Activated naive CD4-positive, alpha-beta T cell treated with anti-CD3 and anti-CD28 coated beads for 36 hours (primary cell): Measurements from ENCODE around the gene CHCHD1. TPM values are rescaled to one million over a fixed set of nuclear protein-coding genes. Genes with fewer than 3 reads are reported as not detected.
A peak's percentile ranks its signal among the peaks of the same experiment; 100 is the strongest.
"Not testable (repeated sequence)": the region's sequence is repeated elsewhere in the genome, so short reads cannot be mapped to it uniquely, and the experiment has no call there.

ENCODE experiments used
- CTCF ChIA-PET: fragments of 350-600 bp; sonication (Branson Sonifier 250); formaldehyde crosslinking; loops from one replicate; lab custom pipeline; 2021; ENCODE audit warnings: antibody characterized with exemption; lab: Charles Lee
- DNase-seq: peaks from one replicate; pipeline ENCODE4 v3.0.0-alpha.2; 2020
- H3K27ac Mint-ChIP-seq: one replicate; pipeline ENCODE4 v1.8.0; 2021; ENCODE audit warnings: mild to moderate bottlenecking, mixed read lengths
- H3K27me3 Mint-ChIP-seq: one replicate; pipeline ENCODE4 v1.8.0; 2021; ENCODE audit warnings: low read depth, mixed read lengths
- H3K36me3 Mint-ChIP-seq: one replicate; pipeline ENCODE4 v1.8.0; 2021; ENCODE audit warnings: low read depth, mixed read lengths
- H3K4me1 Mint-ChIP-seq: one replicate; pipeline ENCODE4 v1.8.0; 2021; ENCODE audit warnings: low read depth, mixed read lengths
- H3K4me3 Mint-ChIP-seq: one replicate; pipeline ENCODE4 v1.8.0; 2021; ENCODE audit warnings: mild to moderate bottlenecking, moderate library complexity, mixed read lengths
- H3K9me3 Mint-ChIP-seq: one replicate; pipeline ENCODE4 v1.8.0; 2021; ENCODE audit warnings: mixed read lengths
- intact Hi-C: fragments of 100-400 bp; cut with micrococcal nuclease; formaldehyde crosslinking; loops from one replicate; pipeline ENCODE4 v1.15.1; 2023
- total RNA-seq, 2 experiments: library from RNA; stranded (reverse); gene quantifications; one replicate each; pipeline ENCODE4 v1.2.3, GENCODE V29; 2021

Gene CHCHD1
- total RNA-seq: 10 to 100 TPM; 27.4 to 28.8 TPM

GRCh38 chr10:73781879-73782748 is at the start of gene CHCHD1:
Gene CHCHD1, plus strand, starts transcription at chr10:73782048. Its CDS starts 28 bp downstream, at chr10:73782076.
- Mint-ChIP-seq H3K9me3 (no peaks in the 10 kb centered on the region), H3K27ac (peak within 1 kb of the TSS; percentile 98), H3K4me1 (peaks cover 50% of the 10 kb centered on the region), H3K27me3 (no peaks in the 10 kb centered on the region), H3K4me3 (peak within 1 kb of the TSS; percentile 98), H3K36me3 (peaks cover 8% of the 10 kb centered on the region)
- DNase-seq: peak; percentile 97
- intact Hi-C loops: loop anchor here (2.0 kb wide), 1 partner anchor 535 kb away; the partner anchor contains the start of gene DNAJC9
- CTCF ChIA-PET: interaction anchor here (0.7 to 4.2 kb wide), 5 partner anchors 10 to 147 kb away, joined by 4 to 17 read pairs (median 4); a partner anchor contains a TSS

- H3K27me3 Mint-ChIP-seq: no peaks in the 10 kb centered on the region
- H3K9me3 Mint-ChIP-seq: no peaks in the 10 kb centered on the region
- H3K27ac Mint-ChIP-seq: no peak overlapping the region
- peaks cover 16% of the 10 kb centered on the region for H3K4me1 Mint-ChIP-seq
- H3K4me3 Mint-ChIP-seq: peak overlapping the region; percentile 35
- no peak for DNase-seq
- peaks cover 8% of the 10 kb centered on the region for H3K36me3 Mint-ChIP-seq
- CTCF ChIA-PET: interaction anchor here (0.5 to 0.8 kb wide), 2 partner anchors 10 to 142 kb away, joined by 3 to 4 read pairs; no protein-coding TSS in a partner anchor
- intact Hi-C loops: no loop called here
Observed at GRCh38 chr10:73732426-73732825, 49.4 kb upstream of the CHCHD1 start.

GRCh38 chr10:73732931-73733623 is 48.8 kb upstream of the CHCHD1 start:
- CTCF ChIA-PET: interaction anchor here (1.1 to 1.6 kb wide), 2 partner anchors 10 to 35 kb away, joined by 4 read pairs; no protein-coding TSS in a partner anchor
- Mint-ChIP-seq H3K36me3 (peaks cover 5% of the 10 kb centered on the region), H3K4me1 (peaks cover 12% of the 10 kb centered on the region), H3K9me3 (no peaks in the 10 kb centered on the region), H3K27me3 (no peaks in the 10 kb centered on the region), H3K27ac (no peak overlapping the region), H3K4me3 (no peak overlapping the region)
- intact Hi-C loops: no loop called here
- DNase-seq: no peak

- Mint-ChIP-seq H3K36me3 (peaks cover 5% of the 10 kb centered on the region), H3K9me3 (no peaks in the 10 kb centered on the region), H3K27me3 (no peaks in the 10 kb centered on the region), H3K27ac (no peak overlapping the region), H3K4me3 (no peak overlapping the region), H3K4me1 (peaks cover 11% of the 10 kb centered on the region)
- CTCF ChIA-PET: interaction anchor here (0.6 to 1.6 kb wide), 3 partner anchors 9 to 690 kb away, joined by 3 to 4 read pairs (median 4); no protein-coding TSS in a partner anchor
- intact Hi-C loops: no loop called here
- DNase-seq: no peak
Observed at GRCh38 chr10:73734028-73734720, 47.7 kb upstream of the CHCHD1 start.

- no peaks in the 10 kb centered on the region for H3K27me3 Mint-ChIP-seq
- no peak overlapping the region for H3K27ac Mint-ChIP-seq
- no peak for DNase-seq
- CTCF ChIA-PET: interaction anchor here (0.6 kb wide), 1 partner anchor 476 kb away, joined by 3 read pairs; no protein-coding TSS in a partner anchor
- peaks cover 4% of the 10 kb centered on the region for H3K36me3 Mint-ChIP-seq
- no peaks in the 10 kb centered on the region for H3K9me3 Mint-ChIP-seq
- intact Hi-C loops: no loop called here
- H3K4me1 Mint-ChIP-seq: peaks cover 7% of the 10 kb centered on the region
- H3K4me3 Mint-ChIP-seq: no peak overlapping the region
Observed at GRCh38 chr10:73734796-73735305, 47.0 kb upstream of the CHCHD1 start.

- CTCF ChIA-PET, H3K27ac Mint-ChIP-seq, H3K36me3 Mint-ChIP-seq, H3K27me3 Mint-ChIP-seq, DNase-seq, H3K9me3 Mint-ChIP-seq, H3K4me3 Mint-ChIP-seq: not testable (repeated sequence)
- intact Hi-C loops: loop anchor here (5.0 kb wide), 2 partner anchors 243 to 328 kb away; partner anchors contain the start of genes ANXA7 and PPP3CB
- peaks cover 27% of the 10 kb centered on the region for H3K4me1 Mint-ChIP-seq
Observed at GRCh38 chr10:73740501-73741254, 41.2 kb upstream of the CHCHD1 start.

GRCh38 chr10:73742454-73742734 is 39.5 kb upstream of the CHCHD1 start:
- H3K36me3 Mint-ChIP-seq: peaks cover 12% of the 10 kb centered on the region
- H3K27me3 Mint-ChIP-seq: no peaks in the 10 kb centered on the region
- no peak for DNase-seq
- H3K4me3 Mint-ChIP-seq: peak overlapping the region; percentile 98
- intact Hi-C loops: loop anchor here (5.0 kb wide), 2 partner anchors 245 to 330 kb away; partner anchors contain the start of genes ANXA7 and PPP3CB
- no peaks in the 10 kb centered on the region for H3K9me3 Mint-ChIP-seq
- peak overlapping the region; percentile 100 for H3K27ac Mint-ChIP-seq
- H3K4me1 Mint-ChIP-seq: peaks cover 37% of the 10 kb centered on the region
- CTCF ChIA-PET: interaction anchor here (0.7 to 1.4 kb wide), 2 partner anchors 9 to 10 kb away, joined by 3 to 4 read pairs; no protein-coding TSS in a partner anchor

GRCh38 chr10:73743327-73743904 is 38.4 kb upstream of the CHCHD1 start:
- intact Hi-C loops: loop anchor here (5.0 kb wide), 2 partner anchors 246 to 331 kb away; partner anchors contain the start of genes ANXA7 and PPP3CB
- Mint-ChIP-seq H3K36me3 (peaks cover 14% of the 10 kb centered on the region), H3K27me3 (no peaks in the 10 kb centered on the region), H3K4me3 (peak overlapping the region; percentile 98), H3K27ac (peak overlapping the region; percentile 100), H3K9me3 (no peaks in the 10 kb centered on the region), H3K4me1 (peaks cover 40% of the 10 kb centered on the region)
- DNase-seq: no peak
- CTCF ChIA-PET: interaction anchor here (1.4 to 1.6 kb wide), 3 partner anchors 10 to 136 kb away, joined by 4 to 5 read pairs (median 5); no protein-coding TSS in a partner anchor

- intact Hi-C loops: loop anchor here (1.0 to 5.0 kb wide), 9 partner anchors 14 to 497 kb away; partner anchors contain the start of genes ANXA7, DNAJC9, MRPS16 and NDST2
- peaks cover 17% of the 10 kb centered on the region for H3K36me3 Mint-ChIP-seq
- H3K27ac Mint-ChIP-seq: peak within 1 kb of the TSS; percentile 100
- CTCF ChIA-PET: interaction anchor here (1.1 to 1.6 kb wide), 5 partner anchors 13 to 135 kb away, joined by 3 to 5 read pairs (median 5); a partner anchor contains a TSS
- peak within 1 kb of the TSS; percentile 98 for H3K4me3 Mint-ChIP-seq
- DNase-seq: peak; percentile 98
- H3K27me3 Mint-ChIP-seq: no peaks in the 10 kb centered on the region
- peaks cover 44% of the 10 kb centered on the region for H3K4me1 Mint-ChIP-seq
- H3K9me3 Mint-ChIP-seq: no peaks in the 10 kb centered on the region
Observed at GRCh38 chr10:73743905-73744663, 37.8 kb upstream of the CHCHD1 start, which contains the start of gene SEC24C. Gene SEC24C, plus strand, starts transcription at chr10:73744372. Its CDS starts 2,461 bp downstream, at chr10:73746833.

GRCh38 chr10:73744664-73744975 is 37.2 kb upstream of the CHCHD1 start:
- intact Hi-C loops: loop anchor here (1.0 to 5.0 kb wide), 9 partner anchors 14 to 497 kb away; partner anchors contain the start of genes ANXA7, DNAJC9, MRPS16 and NDST2
- peak overlapping the region; percentile 100 for H3K27ac Mint-ChIP-seq
- CTCF ChIA-PET: interaction anchor here (1.1 to 1.6 kb wide), 4 partner anchors 24 to 135 kb away, joined by 3 to 5 read pairs (median 4); a partner anchor contains a TSS
- H3K27me3 Mint-ChIP-seq: no peaks in the 10 kb centered on the region
- DNase-seq: peak; percentile 67
- H3K9me3 Mint-ChIP-seq: no peaks in the 10 kb centered on the region
- H3K4me3 Mint-ChIP-seq: peak overlapping the region; percentile 98
- peaks cover 47% of the 10 kb centered on the region for H3K4me1 Mint-ChIP-seq
- peaks cover 20% of the 10 kb centered on the region for H3K36me3 Mint-ChIP-seq
